SU-DHL-6 (cell line): ENCODE results near the gene RFC4.

Source experiments
- EZH2phosphoT487 ChIP-seq: fragments of 200-600 bp; sonication (generic), shearing (Covaris generic); conservative IDR thresholded peaks from 2 replicates; pipeline ENCODE4 v1.6.1; 2018; ENCODE audit warnings: mild to moderate bottlenecking, antibody characterized with exemption, low read length, moderate library complexity, mixed read lengths
- TF ChIP-seq, protein P1 (sequence below): fragments of 200-600 bp; sonication (generic); IDR thresholded peaks from one replicate; pipeline ENCODE4 v1.5.1; 2017; ENCODE audit warnings: antibody characterized with exemption, mild to moderate bottlenecking, low read length, moderate library complexity; ENCODE audit not compliant: insufficient read depth, poor library complexity, severe bottlenecking

DNA sequence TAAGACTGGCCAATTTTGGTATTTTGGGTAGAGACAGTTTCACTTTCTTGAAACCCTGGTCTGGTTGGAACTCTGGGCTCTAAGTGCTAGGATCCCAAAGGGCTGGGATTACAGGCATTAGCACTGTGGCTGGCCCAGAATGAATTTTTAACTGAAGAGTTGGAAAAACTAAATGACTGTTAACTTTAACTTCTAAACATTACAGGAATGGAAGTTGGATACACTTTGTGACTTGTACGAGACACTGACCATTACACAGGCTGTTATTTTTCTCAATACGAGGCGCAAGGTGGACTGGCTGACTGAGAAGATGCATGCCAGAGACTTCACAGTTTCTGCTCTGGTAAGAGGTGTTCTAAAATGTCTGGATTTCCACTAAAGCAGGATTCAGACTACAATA, 19.4 kb downstream of the RFC4 start:
- TF ChIP-seq EZH2phosphoT487 = no peak
- TF ChIP-seq, protein P1, sequence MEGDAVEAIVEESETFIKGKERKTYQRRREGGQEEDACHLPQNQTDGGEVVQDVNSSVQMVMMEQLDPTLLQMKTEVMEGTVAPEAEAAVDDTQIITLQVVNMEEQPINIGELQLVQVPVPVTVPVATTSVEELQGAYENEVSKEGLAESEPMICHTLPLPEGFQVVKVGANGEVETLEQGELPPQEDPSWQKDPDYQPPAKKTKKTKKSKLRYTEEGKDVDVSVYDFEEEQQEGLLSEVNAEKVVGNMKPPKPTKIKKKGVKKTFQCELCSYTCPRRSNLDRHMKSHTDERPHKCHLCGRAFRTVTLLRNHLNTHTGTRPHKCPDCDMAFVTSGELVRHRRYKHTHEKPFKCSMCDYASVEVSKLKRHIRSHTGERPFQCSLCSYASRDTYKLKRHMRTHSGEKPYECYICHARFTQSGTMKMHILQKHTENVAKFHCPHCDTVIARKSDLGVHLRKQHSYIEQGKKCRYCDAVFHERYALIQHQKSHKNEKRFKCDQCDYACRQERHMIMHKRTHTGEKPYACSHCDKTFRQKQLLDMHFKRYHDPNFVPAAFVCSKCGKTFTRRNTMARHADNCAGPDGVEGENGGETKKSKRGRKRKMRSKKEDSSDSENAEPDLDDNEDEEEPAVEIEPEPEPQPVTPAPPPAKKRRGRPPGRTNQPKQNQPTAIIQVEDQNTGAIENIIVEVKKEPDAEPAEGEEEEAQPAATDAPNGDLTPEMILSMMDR = no peak
